GM19324 (cell line): ENCODE measurements around the gene BMP4.

ENCODE experiments used
- ATAC-seq: cut with Tn5 transposase; IDR thresholded peaks from one replicate; pipeline ENCODE4 v1.9.1; 2021; ENCODE audit warnings: mild to moderate bottlenecking, moderate library complexity; ENCODE audit not compliant: unreplicated experiment, low FRiP score

The BMP4 gene

GRCh38 chr14:53947452-53948204, 9.0 kb downstream of the BMP4 start:
- no peak for ATAC-seq

DNA sequence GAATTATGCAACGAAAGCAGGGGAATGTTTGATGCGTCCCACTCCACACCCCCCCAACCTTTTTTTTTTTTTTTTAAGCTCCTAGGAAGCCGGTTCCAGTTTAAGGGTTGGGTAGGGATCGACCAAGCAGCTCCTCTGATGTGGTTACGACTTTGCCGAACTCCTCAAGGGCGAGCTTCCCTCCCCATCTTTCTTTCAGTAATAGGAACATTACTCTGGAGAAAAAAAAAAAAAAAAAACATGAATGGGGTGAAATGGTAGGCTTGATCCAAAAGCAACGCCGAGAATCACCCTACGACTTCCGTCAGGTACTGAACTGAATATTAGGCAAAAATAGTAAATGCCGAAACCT, 9.6 kb downstream of the BMP4 start:
- ATAC-seq = no peak

DNA sequence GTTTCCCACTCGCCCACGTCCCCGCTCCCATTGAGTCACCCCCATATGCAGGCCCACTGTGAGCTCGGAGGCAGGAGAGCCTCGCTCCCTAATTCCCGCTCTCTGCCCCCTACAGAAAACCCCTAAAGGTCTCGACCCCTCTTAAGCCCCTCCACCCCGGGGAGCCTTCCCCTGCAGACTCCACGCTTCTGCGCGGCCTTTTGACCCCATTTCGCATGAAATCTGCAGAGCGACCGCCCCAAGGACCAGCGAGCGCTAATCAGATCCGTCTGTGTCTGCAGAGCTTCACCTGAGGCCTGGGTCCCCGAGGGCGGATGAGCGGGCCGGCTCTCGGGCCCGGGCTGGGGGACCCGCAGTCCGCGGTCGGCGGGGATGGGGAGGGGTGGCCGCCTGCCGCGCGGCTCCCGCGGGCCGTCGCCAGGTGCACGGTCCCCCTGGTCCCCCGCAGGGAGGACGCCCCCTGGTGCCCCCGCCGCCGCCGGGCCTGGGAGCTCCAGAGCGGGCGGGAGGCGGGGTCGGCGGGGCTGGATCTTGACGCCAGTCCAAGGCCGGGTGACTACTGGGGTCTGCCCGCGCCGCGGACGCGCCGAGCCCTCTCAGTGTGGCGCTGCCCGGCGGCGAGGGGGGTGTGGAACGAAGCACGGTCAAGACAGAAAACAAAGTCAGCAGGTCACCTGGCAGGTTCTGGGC, 10.1 kb downstream of the BMP4 start:
- no peak for ATAC-seq

DNA sequence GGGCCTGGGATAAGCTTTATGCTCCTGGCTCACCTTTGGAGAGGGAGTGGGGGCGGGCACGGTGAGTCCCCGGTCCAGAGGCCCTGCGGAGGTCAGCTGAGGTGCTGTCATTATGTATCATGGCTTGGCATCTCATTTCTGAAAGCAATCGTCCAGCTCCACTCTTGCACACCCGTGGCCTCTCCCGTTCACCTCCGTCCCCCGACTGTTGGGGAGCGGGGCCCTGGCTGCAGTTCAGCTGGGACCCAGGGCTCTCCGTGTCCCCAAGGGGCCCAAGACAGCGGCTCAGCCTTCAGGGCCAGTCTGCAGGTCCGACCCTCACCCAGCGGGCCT, 10.6 kb downstream of the BMP4 start:
- ATAC-seq = no peak

DNA sequence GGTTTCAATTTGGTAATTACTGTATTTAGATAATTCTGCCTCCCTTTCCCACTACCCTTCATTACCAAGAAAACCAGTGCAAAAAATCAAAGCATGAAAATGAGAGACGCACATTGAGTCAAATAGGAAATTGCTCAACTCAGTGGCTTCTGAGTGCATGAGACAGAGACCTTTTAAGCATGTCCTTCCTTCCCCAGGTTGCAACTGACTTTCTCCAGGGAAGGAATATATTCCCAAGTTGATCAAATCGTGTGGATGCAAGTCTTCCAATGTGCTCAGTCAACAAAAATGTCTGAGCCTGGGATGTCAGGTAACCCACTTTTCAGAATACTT, 12.9 kb downstream of the BMP4 start:
- ATAC-seq = no peak

GRCh38 chr14:53942970-53943750, 13.5 kb downstream of the BMP4 start:
- no peak for ATAC-seq

- no peak for ATAC-seq
These were observed 18.3 kb downstream of the BMP4 start for GRCh38 chr14:53938136-53938837.

DNA sequence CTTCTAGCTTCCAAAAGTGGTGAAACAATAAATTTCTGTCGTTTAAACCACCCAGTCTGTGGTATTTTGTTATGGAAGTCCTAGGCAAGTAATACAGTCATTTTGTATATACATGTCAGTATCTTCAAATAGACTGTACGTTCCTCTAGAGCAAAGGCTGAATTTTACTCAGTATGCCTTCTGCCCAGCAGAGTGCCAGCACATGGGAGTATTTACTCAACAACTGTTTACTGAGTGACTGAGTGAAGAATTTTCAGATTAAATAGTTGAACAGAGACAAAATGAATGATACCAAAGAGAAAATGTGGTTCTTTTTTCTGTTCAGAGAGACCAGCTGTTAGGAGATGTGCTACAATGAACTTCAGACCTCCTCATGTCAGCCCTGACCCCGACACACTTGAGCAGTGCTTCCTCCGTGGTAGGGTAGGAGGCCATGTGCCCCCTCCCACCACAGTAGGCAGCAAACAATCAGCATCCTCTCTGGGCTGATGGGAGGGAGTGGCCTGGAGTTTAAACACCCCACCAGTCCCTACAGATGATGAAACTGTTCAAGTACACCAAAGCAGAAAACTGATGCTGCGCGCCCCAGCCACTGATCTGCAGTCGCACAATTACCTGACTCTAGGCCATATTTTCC, 21.7 kb downstream of the BMP4 start:
- ATAC-seq = no peak

DNA sequence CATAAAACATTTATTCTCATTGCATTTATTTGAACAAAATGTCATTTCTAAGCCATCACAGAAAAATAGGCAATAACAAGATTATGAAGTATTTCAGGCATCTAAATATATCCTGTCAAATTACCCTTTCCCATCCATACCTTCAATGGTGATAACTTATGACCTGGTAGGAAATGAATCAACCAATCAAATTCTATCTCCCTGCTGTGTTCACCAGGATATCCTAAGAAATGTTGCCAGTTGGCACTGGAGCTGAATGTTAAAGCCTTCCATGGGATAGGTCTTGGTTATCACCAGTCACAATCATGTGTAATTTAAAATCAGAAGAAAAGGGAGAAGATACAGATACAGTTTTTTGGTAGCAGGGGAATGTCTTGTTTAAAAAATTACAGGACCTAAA, 23.7 kb downstream of the BMP4 start:
- ATAC-seq = no peak

GRCh38 chr14:53929871-53930715, 26.5 kb downstream of the BMP4 start:
- no peak for ATAC-seq

GRCh38 chr14:53927171-53927570, 29.5 kb downstream of the BMP4 start:
- no peak for ATAC-seq

DNA sequence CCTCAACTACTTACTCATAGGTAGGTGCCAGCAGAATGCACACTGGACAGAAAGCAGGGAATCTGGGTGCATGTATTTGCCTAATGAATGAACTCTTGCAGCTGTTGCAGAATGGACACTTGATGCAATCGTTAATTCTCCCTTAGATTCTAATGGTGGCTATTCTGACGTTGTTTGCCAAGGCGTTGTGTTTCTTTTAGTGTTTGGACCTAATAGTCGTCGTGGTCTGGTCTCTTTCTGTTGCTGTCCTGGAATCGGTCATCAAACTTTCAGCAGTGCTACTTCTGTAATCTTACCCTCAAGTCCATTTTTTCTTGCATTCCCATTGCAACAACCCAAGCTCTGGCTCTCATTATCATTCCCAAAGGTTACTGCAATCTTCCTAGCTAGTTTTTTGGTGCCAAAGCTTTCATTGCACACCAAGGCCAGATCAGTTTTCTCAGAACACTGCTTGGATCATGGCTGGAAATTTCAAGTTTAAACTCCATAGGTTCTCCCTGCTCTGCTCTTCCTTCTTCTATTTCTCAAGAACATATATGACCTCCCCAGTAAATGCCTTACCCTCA, 31.3 kb downstream of the BMP4 start:
- no peak for ATAC-seq

- no peak for ATAC-seq
These were observed 31.9 kb downstream of the BMP4 start for GRCh38 chr14:53924753-53925152.

DNA sequence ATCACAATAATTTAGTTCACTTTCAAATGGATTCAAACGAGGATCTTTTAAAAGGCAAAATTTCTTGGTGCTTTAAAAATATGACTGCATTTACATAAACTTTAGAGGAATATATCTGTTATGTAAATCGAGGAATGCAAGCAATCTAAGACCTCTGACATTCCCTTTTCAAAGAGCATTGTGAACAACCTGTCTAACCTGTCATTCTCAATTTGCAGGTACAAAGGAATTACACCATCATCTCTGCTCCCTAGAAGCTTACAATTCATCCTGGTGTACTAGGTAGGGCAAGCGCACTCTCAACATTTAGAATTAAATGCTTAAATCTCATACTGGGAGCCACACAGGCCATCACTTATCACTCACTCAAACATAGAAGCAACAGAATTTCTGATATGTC, 35.6 kb downstream of the BMP4 start:
- no peak for ATAC-seq

DNA sequence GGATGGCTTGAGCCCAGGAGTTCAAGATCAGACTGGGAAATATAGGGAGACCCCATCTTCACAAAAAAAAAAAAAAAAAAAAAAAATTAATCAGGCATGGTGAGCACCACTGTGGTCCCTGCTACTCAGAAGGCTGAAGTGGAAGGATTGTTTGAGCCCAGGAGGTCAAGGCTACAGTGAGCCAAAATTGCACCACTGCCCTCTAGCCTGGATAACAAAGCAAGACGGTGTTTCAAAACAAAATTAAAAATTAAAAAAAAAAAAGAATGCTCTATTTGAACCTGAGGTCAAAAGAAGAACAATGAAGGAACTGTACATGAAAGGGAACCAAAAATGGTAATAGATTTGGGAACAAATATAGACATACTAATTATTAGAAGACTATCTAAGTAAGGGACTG, 40.4 kb downstream of the BMP4 start:
- ATAC-seq = no peak

DNA sequence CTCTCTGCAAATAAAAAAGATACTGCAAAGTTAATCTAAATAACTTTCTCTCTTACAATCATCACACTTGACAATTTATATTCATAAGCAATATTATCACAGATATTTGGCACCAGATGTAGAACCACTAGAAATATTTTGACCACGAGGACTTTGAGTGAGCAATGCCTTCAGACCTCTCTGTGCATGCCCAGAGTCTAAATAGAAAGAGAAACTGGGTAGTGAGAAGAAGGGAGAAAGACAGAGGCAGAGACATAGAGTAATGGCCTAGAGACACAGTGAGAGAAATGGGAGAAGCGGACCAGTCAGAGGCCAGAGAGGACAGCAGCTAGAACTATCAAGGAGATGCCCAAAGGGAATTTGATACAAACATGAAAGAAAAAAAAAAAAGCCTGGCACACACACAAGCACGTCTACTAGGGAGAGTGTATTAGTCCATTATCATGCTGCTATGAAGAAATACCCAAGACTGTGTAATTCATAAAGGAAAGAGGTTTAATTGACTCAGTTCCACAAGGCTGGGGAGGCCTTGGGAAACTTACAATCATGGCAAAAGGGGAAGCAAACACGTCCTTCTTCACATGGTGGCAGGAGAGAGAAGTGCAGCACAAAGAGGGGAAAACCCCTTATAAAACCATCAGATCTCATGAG, 41.1 kb downstream of the BMP4 start:
- no peak for ATAC-seq

DNA sequence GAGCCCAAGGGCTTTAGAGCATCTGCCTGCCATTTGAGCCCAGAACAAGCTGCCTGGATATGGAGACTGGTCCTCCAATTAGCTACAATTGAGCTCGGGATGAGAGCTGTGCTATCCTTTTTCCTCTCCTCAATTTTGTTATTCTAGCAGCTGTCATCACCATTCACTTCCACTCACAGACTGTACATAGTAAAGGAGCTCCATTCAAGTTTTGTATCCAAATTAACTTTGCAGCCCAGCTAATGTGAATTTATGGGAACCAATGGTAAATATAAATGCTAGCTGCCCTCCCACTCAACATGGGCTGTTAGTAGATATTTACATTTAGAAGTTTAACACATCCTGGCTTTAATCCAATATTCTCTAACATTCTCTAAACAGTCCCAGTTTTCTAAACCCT, 44.6 kb downstream of the BMP4 start:
- no peak for ATAC-seq

DNA sequence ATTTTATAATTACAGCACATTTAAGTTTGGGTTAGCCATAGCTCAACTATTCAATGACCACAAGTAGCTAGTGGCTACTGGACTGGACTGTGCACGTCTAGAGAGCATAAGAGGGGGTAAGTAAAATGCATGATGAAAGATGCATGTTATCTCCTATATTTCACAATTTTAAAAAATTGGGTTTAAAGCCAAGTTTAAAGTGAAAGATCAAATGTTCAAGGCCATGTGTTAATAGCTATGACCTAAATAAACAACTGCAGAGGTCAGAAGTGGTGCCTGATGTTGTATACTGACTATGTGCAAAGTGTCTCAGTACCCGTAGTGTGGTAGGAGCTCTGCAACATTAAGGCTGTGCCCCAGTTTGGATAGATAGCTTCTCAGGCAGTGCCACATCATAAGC, 48.2 kb downstream of the BMP4 start:
- ATAC-seq = no peak

DNA sequence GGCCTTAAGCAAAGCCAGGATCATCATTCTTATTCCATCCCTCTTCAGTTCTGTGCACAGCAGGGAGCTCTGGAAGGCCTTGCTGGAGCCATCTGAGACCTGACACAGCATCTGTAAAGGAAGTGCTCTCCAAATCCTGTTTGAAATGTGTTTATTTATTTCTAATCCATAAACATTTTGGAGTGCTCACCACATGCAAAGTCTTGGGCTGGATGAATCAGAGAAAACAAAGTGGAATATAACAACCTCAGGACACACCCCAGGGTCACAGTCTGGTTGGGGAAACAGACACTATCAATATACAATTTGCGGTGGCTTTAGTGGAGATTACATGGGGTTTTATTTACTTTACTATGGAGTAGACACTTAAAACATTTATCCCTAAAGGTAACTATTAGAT, 54.3 kb downstream of the BMP4 start:
- no peak for ATAC-seq
